HG02571 (cell line): ENCODE results near the gene EIF5.

ENCODE experiments used
- ATAC-seq: cut with Tn5 transposase; IDR thresholded peaks from one replicate; pipeline ENCODE4 v1.9.1; 2021; ENCODE audit warnings: mild to moderate bottlenecking, moderate library complexity; ENCODE audit not compliant: unreplicated experiment

The EIF5 gene

GRCh38 chr14:103361867-103362266, 27.8 kb downstream of the EIF5 start:
- ATAC-seq = no peak

- ATAC-seq = no peak
These were observed 28.7 kb downstream of the EIF5 start for GRCh38 chr14:103362780-103363179.

GRCh38 chr14:103366741-103367140, 32.7 kb downstream of the EIF5 start:
- ATAC-seq = no peak

- ATAC-seq = no peak
These were observed 34.0 kb downstream of the EIF5 start for GRCh38 chr14:103367995-103368394.

- ATAC-seq = no peak
These were observed 36.0 kb downstream of the EIF5 start for GRCh38 chr14:103370087-103370486.

GRCh38 chr14:103372017-103372416, 38.0 kb downstream of the EIF5 start:
- ATAC-seq = no peak

GRCh38 chr14:103372552-103373304, 38.7 kb downstream of the EIF5 start:
- no peak for ATAC-seq

- ATAC-seq = no peak
These were observed 40.1 kb downstream of the EIF5 start for GRCh38 chr14:103374121-103374520.

- ATAC-seq = no peak
These were observed 43.5 kb downstream of the EIF5 start for GRCh38 chr14:103377522-103378037.

GRCh38 chr14:103378038-103378854, 44.2 kb downstream of the EIF5 start:
- ATAC-seq = no peak

- no peak for ATAC-seq
These were observed 46.8 kb downstream of the EIF5 start for GRCh38 chr14:103380719-103381377.

- ATAC-seq = no peak
These were observed 48.3 kb downstream of the EIF5 start for GRCh38 chr14:103382376-103382775.

GRCh38 chr14:103384450-103385151, 50.6 kb downstream of the EIF5 start:
- peak; percentile 3 for ATAC-seq

- ATAC-seq = peak; percentile 96
These were observed 51.3 kb downstream of the EIF5 start, which contains the start of gene MARK3 for GRCh38 chr14:103385152-103385928. MARK3 (plus strand) TSS chr14:103385415; CDS start chr14:103386030, 615 bp downstream.

GRCh38 chr14:103385929-103386712, 52.1 kb downstream of the EIF5 start:
- ATAC-seq = peak; percentile 11

- no peak for ATAC-seq
These were observed 52.8 kb downstream of the EIF5 start for GRCh38 chr14:103386713-103387329.

- no peak for ATAC-seq
These were observed 54.6 kb downstream of the EIF5 start for GRCh38 chr14:103388664-103389063.

GRCh38 chr14:103390605-103391004, 56.6 kb downstream of the EIF5 start:
- no peak for ATAC-seq

- ATAC-seq = no peak
These were observed 57.0 kb downstream of the EIF5 start for GRCh38 chr14:103391048-103391447.
